HG03354 (cell line): ENCODE measurements around the gene CHFR.
"Not testable (repeated sequence)": the region's sequence is repeated elsewhere in the genome, so short reads cannot be mapped to it uniquely, and the experiment has no call there.

ENCODE experiments used
- ATAC-seq: cut with Tn5 transposase; IDR thresholded peaks from one replicate; pipeline ENCODE4 v1.9.1; 2021; ENCODE audit warnings: mild to moderate bottlenecking; ENCODE audit not compliant: unreplicated experiment, poor library complexity, severe bottlenecking

Gene CHFR

DNA sequence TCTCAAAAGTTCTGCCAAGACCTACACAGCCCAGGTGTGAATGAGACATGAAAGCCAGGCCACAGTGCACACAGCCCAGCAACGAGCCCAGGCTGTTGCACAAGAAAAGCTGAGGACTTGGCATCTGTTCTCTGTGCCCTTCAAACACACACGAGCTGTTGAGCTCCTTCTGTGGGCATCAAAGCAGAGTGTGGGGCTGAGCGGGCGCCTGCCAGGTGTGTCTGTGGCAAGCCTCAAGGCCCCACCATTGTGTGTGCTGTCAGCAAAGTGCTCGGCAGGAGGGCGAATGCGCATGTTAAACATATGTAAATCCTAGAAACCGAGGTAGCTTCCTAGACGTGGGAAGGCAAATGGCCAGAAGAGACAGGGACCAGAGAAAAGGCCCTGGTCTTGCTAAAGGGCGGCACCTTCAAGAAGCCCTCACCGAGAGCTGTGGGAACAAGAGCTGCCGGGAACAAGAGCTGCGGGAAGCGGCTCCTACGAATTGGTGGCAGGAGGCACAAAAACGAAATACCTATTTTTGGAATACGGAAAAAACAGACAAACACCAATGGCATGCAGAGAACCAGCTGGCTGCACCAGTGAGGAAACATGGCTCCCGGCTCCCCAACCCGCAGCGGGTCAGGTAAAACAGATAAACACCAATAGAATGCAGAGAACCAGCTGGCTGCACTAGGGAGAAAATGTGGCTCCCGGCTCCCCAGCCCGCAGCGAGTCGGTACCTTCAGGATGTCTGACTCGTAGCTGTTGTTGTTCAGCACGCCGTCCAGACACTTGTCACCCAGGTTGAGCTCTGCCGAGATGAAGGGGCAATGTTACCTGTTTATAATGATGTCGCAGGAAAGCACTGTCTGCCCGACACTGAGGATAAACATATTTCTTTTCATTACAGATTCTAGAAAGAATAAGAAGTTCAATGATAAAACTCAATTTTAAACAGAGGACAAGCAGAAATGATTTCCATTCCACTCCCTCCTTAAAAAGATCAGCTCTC lies 39.7 kb downstream of the CHFR start:
- ATAC-seq = no peak

DNA sequence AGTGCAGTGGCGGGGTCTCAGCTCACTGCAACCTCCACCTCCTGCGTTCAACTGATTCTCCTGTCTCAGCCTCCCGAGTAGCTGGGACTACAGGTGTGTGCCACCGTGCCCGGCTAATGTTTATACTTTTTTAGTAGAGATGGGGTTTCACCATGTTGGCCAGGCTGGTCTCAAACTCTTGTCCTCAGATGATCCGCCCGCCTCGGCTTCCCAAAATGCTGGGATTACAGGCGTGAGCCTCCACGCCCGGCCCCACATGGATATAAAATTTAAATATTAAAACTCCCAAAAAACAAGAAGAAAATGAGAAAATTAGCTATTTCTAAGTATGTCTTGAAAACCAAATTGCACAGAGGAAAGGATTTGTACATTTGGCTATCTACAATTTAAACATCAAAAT lies 42.7 kb downstream of the CHFR start:
- ATAC-seq = not testable (repeated sequence)

DNA sequence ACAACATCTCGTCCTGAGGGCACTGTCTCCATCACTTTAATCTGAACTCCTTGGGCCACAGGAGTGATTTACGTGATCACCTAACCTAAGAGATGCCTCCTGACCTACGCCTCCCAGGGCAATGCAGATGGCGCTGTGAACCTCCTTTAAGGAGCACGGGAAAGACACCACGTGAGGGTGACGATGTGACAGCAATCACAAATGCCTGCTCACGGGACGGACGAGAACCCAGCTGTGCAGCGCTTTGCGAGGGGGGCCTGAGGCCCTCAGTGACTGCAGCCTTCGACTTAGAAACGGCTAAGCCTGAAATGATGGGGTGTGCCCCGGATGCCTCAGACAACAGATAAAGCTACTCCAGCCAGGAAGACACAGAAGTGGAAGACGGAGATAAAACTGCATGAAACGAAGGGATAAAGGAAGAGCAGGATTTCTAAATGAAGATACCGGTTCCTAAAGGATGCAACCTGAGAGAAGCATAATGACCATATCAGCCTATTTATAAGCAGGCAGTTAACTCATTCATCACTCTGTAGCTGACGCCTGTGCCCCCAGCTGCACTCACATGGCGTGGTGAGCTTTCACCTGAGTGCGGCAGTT lies 44.9 kb downstream of the CHFR start:
- no peak for ATAC-seq

DNA sequence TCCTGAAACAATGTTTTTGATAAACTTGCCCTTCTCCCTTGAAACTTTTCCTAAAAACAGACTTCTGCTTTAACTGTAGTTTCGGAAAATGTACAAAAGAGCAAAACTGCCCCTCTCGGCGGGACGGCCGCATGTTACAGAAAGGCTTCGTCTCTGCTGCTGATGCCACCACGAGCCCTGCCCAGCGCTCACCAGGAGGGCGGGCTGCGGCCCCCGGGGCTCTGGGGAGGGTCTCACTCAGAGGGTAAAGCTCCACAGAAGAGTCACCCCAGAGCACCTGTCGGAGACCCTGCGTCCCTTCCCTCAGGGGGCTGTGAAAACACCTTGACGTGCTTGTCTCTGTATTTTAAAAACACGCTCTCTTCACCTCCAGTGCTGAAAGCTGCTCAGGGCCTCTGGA lies 46.3 kb downstream of the CHFR start:
- no peak for ATAC-seq

DNA sequence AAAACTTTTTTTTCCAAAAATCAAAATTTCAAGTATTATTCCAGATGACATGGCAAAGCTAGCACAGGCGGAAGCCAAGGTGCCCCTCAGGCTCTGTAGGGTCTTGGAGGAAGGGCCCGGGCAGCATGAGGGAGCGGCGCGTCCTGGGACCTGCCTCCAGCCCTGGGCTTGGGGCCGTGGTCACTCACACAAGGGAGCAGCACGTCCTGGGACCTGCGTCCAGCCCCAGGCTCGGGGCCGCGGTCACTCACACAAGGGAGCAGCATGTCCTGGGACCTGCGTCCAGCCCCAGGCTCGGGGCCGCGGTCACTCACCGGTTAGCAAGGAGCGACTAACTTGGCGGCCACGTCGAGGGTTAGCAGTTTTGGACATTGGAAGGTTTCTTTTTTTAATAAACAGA lies 46.9 kb downstream of the CHFR start:
- no peak for ATAC-seq

DNA sequence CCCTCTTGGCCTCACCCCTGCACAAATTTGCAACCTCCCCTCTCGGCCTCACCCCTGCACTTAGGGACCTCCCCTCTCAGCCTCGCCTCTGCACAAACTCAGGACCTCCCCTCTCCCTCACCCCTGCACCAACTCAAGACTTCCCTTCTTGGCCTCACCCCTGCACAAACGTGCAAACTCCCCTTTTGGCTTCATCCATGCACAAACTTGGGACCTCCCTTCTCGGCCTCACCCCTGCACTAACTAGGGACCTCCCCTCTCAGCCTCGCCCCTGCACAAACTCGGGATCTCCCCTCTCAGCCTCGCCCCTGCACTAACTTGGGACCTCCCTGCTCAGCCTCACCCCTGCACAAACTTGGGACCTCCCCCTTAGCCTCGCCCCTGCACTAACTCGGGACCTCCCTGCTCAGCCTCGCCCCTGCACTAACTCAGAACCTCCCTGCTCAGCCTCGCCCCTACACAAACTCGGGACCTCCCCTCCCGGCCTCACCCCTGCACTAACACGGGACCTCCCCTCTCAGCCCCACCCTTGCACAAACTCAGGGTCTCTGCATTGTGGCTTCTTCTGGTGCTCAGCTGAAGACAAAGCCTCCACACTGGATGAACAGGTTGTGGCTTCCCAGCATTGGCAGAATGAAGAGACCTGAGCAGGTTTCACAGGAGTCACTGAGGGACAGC lies 47.7 kb downstream of the CHFR start:
- no peak for ATAC-seq

DNA sequence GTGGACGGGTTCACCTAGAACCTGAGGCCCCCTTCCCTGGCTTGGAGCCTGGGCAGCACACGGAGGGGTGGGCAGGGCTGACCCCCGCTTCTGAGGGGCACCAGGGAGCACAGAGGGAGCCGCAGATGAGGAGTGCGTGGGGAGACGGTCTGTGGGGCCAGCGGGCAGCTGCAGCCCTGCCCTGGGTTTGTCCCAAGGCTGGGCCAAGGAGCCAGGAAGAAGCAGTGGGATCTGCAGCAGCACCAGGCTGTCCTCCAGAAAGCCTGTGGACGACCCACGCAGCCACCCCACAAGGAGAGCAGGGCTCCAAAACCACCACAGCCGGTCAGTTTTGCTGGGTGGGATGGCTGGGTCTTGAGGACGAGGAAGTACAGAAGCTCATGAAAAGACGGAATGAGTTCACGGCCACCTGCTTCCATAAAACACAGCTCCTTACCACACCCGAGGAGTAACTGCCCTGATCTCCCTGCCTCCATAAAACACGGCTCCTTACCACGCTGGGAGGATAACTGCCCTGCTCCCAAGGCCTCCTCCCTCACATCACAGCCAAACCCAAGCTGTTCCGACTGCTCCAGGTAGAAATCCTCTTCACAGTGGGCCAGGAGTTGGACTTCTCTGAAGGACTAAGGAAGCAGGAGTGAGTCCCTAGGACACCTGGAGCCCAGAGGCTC lies 48.9 kb downstream of the CHFR start:
- ATAC-seq = no peak

DNA sequence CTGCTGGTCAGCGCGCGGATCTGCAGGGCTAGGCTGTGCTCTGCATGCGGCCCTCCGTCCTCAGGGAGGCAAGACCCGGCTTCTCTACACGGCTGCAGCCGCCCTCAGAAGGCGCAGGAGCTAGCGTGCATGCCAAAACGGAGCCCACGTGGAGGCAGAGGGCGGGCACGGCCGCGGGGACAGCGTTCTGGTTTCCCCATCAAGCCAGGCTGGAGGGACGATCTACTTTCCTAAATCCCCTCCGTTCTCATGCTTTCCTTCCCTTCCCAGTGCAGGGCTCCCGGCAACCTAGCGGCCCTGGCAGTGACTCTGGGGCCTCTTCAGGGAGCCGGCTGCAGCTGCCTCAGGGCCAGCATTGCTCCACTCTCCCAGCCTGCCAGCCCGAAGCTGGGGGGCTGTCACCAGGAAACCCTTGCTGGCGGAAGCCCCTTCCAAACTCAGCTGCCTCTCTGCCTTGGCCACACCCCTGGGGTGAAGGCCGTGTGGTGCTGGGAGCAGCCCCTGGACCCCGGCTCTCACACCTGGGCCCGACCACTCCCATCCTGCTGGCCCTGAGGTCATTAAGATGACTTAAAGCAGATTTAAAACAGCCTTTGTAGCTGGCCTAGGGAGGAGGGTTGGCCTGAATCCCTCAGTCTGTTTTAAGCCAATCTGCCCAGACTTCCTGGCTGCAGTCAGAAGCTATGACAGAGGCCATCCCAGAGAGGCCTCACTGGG lies 49.6 kb downstream of the CHFR start:
- ATAC-seq = no peak

DNA sequence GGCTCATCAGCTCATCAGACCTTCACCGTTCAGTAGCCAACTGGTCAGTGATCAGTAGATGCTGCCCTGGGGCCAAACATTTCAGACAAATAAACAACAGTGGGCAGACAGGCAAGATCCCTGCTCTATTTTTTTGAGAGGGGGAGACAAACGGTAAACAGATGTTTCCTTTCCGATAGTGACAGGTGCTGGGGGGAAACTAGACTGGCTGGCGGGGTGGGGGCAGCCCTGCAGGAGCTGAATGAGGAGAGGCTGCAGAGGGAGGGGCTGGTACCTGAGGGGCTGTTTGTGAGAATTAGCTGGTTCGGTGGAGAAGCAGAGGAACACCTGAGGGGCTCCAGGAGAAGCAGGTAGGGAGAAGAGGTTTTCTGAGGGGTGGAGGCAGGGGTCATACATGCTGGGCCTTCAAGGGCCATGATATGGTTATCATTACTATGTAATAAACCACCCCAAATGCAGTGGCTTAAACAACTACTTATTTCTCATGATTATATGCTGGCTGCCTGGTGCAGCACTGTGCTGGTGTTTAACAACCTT lies 50.5 kb downstream of the CHFR start:
- ATAC-seq = no peak

DNA sequence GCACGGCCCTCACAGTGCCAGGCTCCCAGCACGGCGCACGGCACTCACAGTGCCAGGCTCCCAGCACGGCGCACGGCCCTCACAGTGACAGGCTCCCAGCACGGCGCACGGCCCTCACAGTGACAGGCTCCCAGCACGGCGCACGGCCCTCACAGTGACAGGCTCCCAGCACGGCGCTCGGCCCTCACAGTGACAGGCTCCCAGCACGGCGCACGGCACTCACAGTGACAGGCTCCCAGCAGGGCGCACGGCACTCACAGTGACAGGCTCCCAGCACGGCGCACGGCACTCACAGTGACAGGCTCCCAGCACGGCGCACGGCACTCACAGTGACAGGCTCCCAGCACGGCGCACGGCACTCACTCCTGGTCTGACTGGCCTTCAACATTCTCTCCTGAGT lies 51.2 kb downstream of the CHFR start:
- not testable (repeated sequence) for ATAC-seq

DNA sequence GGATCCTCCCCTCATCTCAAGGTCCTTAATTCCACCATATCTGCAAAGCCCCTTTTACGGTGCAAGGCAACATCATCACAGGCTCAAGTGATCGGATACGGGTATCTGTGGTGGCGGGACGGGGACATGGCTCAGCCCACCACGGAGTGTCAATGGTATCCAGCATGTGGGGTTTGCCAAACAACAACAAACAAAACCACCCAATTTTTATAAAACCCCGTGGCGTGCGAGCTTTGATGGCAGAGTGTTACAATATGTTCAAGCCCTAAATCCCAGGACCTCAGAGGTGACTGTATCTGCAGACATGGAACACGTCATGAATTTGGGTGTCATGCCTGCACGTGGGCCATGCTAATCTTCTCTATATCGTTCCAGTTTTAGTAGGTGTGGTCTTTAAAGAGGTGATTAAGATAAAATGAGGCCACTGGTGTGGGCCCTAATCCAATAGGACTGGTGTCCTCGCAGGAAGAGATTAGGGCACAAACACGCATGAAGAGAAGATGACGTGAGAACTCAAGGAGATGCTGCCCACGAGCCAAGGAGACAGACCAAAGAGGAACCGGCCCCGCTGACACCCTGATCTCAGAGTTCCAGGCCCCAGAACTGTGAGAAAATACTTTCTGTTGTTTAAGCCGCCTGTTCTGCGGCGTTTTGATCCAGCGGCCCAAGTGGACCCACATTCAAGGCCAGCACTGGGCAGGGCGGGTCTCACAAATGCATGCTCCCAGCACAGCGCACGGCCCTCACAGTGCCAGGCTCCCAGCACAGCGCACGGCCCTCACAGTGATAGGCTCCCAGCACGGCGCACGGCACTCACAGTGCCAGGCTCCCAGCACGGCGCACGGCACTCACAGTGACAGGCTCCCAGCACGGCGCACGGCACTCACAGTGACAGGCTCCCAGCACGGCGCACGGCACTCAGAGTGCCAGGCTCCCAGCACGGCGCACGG lies 52.1 kb downstream of the CHFR start:
- ATAC-seq = no peak

DNA sequence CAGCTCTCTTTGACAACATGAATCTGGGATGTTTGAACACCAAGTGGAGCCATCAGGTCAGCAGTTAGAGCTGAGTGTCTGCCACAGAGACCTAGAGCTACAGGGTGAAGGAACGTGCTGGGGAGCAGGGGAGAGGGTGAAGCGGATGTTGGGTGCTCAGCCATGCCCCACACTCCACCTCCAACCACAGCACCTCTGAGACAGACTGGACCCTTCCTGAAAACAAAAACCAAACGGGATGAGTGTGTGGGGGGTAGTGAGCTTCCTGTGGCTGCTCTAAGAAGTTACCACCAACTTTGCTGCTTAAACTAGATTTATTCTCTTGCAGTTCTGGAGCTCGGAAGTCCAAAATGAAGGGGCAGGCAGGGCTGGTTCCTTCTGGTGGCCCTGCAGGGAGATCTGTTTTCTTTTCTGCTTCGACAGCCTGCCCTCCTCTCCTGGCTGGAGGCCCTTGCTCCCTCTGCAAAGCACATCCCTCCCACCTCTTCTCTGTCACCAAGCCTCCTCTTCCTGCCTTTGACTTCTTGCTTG lies 53.2 kb downstream of the CHFR start:
- no peak for ATAC-seq

DNA sequence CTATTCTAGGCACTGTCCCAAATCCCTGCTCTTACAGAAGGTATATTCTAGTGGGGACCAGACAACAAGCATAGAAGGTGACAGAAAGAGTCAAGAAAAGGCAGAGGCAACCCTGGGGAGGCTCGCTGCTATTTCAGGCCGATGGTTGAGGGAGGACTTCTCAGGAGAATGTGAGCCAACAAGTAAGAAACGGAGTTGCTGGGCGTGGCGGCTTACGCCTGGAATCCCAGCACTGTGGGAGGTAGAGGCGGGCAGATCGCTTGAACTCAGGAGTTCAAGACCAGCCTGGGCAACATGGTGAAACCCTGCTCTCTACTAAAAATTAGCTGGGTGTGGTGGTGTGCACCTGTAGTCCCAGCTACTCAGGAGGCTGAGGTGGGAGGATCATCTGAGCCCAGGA lies 54.1 kb downstream of the CHFR start:
- no peak for ATAC-seq

DNA sequence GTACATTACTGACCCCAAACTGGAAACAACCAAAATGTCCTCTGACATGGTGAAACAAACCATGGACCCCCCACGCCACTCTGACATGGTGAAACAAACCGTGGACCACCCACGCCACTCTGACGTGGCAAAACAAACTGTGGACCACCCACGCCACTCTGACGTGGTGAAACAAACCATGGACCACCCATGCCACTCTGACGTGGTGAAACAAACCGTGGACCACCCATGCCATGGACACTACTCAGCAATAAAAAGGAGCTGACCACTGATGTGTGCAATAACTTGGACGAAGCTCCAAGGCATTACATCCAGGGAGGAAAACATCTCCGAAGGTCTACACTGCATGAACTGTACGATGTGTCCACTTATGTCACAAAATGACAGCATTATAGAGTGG lies 55.6 kb downstream of the CHFR start:
- no peak for ATAC-seq

DNA sequence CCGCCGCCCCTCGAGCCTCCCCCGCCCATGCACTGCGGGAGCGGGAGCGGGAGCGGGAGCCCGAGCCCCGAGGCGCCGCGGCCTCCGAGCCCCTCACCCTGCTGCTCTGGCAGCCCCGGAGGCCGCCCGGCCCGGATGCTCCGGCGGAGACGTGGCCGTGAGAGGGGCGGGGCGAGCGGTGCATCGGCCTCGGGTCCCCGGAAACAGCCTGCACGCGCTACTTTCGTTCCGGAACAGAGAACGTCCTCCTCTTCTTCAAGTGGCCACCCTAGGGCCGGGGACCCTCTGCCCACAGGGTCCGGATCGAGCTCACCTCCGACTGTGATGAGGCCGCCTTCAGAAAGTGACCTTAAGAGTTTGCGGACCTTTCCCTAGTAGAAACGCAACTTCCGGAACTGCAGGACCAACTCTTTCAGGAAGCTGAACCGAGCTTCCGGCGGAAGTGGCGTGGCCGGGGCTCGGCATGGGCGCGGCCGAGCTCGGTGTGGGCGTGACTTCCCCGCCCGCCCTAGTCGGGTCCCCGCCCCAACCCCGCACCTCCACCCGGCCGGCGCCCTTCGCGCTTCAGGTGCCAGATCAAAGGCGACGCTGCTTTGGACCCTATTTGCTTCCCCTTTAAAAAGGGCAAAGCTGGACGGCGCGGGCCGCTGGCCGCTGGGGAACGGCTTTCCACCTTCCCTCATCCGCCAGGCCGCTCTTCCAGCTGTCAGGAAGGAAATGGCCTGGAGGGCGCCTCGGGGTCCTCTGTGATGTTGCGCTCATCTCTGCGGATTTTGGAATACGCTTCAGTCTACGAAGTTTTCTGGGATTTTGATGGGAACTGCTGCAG lies 58.5 kb downstream of the CHFR start, which contains the start of gene GOLGA3:
Gene GOLGA3, minus strand, starts transcription at position 164 of the 829 bp plus-strand sequence. CDS start 6,741 bp downstream, outside the sequence.
- ATAC-seq = peak; percentile 90

DNA sequence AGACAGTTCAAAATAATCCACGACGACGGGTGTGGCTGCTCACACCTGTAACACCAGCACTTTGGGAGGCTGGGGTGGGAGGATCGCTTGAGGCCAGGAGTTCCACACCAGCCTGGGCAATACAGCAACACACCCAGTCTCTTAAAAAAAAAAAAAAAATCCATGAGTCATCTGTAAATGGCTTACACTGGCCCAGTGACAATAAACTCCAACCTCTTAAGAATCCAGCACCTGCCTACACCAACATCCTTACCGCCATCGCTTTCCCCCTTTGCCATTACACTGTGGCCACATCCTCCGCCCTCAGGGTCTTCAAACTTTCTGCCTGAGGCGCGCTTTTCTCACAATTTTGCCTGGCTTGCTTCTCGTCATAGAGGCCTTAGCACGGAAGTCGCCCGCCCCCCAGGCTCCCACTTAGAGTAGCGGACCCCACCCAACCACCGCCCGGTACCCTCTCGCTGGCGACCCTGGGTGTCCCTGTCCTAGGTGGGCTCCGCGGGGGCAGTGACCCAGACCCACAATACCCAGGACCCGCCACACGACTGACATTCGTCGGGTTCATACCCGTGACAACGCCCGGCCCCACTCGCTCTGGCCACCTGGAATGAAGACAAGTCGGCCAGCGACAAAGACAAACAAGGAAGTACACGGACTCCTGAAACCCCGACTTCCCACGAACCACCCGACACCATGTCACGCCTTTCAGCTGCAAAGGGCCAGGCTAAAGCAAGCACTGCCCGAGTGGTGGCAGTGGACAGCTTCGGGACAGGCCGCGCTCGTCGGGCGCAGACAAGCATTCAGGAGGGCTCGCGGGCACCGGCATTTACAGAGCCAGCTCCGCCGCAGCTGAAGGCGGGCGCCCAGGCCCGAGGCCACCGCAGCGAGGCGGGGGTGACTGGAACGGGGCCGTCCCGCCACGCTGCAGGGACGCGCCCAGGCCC lies 59.4 kb downstream of the CHFR start:
- ATAC-seq = peak; percentile 34
